NCI-H524 (cell line): ENCODE results near the gene ZNF880.
"Not testable (repeated sequence)": the region's sequence is repeated elsewhere in the genome, so short reads cannot be mapped to it uniquely, and the experiment has no call there.

Experiments used
- DNase-seq, 2 experiments: peaks; one replicate each; lab custom pipeline; 2025; lab: John Stamatoyannopoulos, UW

Gene ZNF880

GRCh38 chr19:52369559-52370340 lies at the start of gene ZNF880:
Gene ZNF880, plus strand, starts transcription at chr19:52369923. Its CDS starts 43 bp downstream, at chr19:52369966.
- DNase-seq, result peak; percentile 86 to 95

DNA sequence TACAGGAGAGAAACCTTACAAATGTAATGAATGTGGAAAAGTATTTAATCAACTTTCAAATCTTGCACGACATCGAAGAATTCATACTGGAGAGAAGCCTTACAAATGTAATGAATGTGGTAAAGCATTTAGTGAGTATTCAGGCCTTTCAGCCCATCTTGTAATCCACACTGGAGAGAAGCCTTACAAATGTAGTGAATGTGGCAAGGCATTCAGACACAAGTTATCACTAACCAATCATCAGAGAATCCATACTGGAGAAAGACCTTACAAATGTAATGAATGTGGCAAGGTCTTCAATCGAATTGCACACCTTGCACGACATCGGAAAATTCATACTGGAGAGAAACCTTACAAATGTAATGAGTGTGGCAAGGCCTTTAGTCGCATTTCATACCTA lies 47.3 kb upstream of the ZNF880 start:
- DNase-seq, result no peak

GRCh38 chr19:52331757-52332156 lies 38.0 kb upstream of the ZNF880 start:
- DNase-seq, result no peak

GRCh38 chr19:52335768-52336116 lies 34.0 kb upstream of the ZNF880 start:
- DNase-seq, result no peak

- DNase-seq, result peak; percentile 58 to 84
Observed at GRCh38 chr19:52336117-52336790, 33.5 kb upstream of the ZNF880 start, which contains the start of gene ZNF610. Gene ZNF610, plus strand, starts transcription at chr19:52336243. Its CDS starts 12,930 bp downstream, at chr19:52349173.

GRCh38 chr19:52336791-52337381 lies 32.8 kb upstream of the ZNF880 start:
- no peak for DNase-seq

DNA sequence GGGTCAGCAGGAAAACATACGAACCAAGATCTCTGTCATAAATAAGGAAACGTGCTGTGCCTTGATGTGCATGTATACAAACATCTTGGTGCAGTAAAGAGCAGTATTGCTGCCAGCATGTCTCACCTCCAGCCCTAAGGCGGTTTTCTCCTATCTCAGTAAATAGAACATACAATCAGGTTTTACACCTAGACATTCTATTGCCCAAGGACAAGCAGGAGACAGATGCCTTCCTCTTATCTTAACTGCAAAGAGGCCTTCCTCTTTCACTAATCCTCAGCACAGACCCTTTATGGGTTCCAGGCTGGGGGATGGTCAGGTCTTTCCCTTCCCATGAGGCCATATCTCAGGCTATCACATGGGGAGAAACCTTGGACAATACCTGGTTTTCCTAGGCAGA lies 30.7 kb upstream of the ZNF880 start:
- DNase-seq, result not testable (repeated sequence)

- DNase-seq, result peak; percentile 37 to 67
Observed at GRCh38 chr19:52343548-52343947, 26.2 kb upstream of the ZNF880 start.

- DNase-seq, result no peak
Observed at GRCh38 chr19:52345162-52345561, 24.6 kb upstream of the ZNF880 start.

GRCh38 chr19:52351512-52351911 lies 18.2 kb upstream of the ZNF880 start:
- peak in 1 of 2 experiments; percentile 1 for DNase-seq

DNA sequence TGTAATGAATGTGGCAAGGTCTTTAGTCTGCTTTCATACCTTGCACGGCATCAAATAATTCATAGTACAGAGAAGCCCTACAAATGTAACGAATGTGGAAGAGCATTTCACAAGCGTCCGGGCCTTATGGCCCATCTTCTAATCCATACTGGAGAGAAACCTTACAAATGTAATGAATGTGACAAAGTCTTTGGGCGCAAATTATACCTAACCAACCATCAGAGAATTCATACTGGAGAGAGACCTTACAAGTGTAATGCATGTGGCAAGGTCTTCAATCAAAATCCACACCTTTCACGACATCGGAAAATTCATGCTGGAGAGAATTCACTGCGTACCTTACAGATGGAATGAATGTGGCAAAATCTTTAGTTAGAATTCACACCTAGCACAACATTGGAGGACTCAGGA lies 3.3 kb upstream of the ZNF880 start:
- no peak for DNase-seq

DNA sequence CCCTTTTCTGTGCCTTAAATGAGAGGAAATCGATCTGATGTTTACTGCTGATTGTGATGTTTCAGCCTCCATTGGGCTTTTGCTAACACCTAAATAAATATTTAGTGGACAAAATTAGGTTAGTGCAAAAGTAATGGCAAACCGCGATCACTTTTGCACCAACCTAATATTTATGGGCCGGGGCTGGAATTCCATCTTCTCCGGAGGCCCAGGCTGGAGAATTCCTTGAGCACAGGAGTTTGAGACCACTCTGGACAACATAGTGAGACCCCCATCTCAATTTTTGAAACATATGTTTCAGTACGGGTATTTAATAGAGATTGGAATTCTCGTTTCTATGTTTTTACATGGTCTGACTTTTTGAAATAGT lies 603 bp downstream of the ZNF880 start:
- DNase-seq, result no peak

DNA sequence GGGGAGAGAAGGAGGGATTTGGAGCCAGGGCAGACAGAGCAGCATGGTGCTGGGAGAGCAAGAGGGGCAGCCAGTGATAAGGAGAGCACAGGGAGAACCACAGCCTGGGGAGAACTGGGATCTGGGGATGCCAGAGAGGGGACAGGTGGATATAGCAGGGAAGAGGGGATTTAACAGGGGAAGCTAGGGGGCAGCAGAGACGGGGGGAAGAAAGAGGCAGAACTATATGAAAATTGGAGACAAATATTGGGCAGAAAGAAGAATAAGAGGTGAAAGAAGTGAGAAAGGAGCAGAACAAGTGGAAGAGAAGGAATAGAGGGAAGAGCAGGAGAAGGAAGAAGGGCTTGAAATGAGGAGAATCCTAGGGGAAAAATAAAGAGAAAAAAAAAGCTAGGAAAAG lies 21.4 kb downstream of the ZNF880 start:
- no peak for DNase-seq

DNA sequence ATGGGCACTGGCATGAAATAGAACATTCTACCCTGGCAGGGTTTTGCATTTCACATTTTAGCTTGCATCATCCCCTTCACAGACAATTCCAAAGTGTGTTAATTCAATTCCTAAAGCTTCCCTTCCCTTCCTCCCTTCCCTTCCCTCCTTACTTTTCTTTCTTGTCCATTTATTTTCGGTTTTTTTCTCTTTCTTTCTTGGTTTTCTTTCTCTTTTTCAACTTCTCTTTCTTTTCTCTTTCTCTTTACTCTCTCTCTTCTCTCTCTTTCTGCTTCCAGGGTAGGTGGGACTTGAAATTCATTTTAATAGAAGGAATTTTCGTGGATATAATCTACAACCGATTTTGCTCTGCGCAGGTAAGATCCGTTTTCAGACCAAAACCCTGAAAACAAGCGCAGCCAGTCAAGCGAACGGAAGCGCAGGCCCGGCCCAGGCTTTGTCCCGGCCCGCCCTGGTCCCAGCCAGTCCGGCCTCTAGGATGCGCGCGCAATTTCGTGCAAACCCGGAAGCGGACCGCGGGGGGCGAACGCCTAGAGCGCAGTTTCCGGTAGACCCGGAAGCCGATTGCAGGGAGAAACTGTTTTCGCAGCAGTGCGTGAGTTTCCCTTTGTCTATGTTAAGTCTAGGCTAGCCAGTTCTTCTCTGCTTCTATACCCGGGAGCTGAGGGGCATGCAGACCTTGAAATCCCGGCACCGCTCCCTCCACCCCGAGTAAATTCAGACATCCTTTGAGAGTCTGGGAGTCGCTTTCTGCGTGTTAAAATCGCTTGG lies 27.8 kb downstream of the ZNF880 start, which contains the start of gene ZNF528:
Gene ZNF528, plus strand, starts transcription at position 540 of the 771 bp plus-strand sequence. CDS start 4,165 bp downstream, outside the sequence.
- DNase-seq, result peak; percentile 72 to 93

- no peak for DNase-seq
Observed at GRCh38 chr19:52398081-52398441, 28.3 kb downstream of the ZNF880 start.

- DNase-seq, result no peak
Observed at GRCh38 chr19:52410276-52410675, 40.6 kb downstream of the ZNF880 start.

GRCh38 chr19:52415711-52416110 lies 46.0 kb downstream of the ZNF880 start:
- DNase-seq, result no peak

- DNase-seq, result no peak
Observed at GRCh38 chr19:52428937-52429336, 59.2 kb downstream of the ZNF880 start, which contains the start of gene ZNF534. Gene ZNF534, plus strand, starts transcription at chr19:52429148. Its CDS starts 2,327 bp downstream, at chr19:52431475.
